Peyer's patch (tissue), 4 donors: ENCODE data around the gene BIN2.

Experiments used
- CTCF ChIP-seq, 6 experiments: fragments of 450-650 bp in 4 of 6; fragments of 200-600 bp in 2 of 6; sonication (generic) in 1 of 6; IDR thresholded peaks; one replicate each; pipeline ENCODE4 v1.5.1; 2017 to 2019; ENCODE audit warnings: antibody characterized with exemption in 6 of 6, mild to moderate bottlenecking in 3 of 6, moderate library complexity in 1 of 6
- POLR2A ChIP-seq, 2 donors: fragments of 450-650 bp; IDR thresholded peaks; one replicate each; pipeline ENCODE4 v1.5.1; 2017; ENCODE audit warnings: antibody characterized with exemption in 2 of 2, mild to moderate bottlenecking in 2 of 2, moderate library complexity in 2 of 2

GRCh38 chr12:51330186-51330585 lies 6.2 kb upstream of the BIN2 start:
- no peak for TF ChIP-seq CTCF (IDR thresholded peaks at IDR 0.05)
- no peak for TF ChIP-seq POLR2A (IDR thresholded peaks at IDR 0.05)
